Upper lobe of left lung (tissue), 6 donors: ENCODE measurements around the gene GPX5. TPM values are rescaled to one million over a fixed set of nuclear protein-coding genes. Genes with fewer than 3 reads are reported as not detected.
"Not testable (repeated sequence)": the region's sequence is repeated elsewhere in the genome, so short reads cannot be mapped to it uniquely, and the experiment has no call there.

ENCODE experiments used
- ATAC-seq, 2 donors: fragments of 200-7000 bp; cut with Tn5 transposase; one replicate each; pipeline ENCODE4 v1.9.1; 2022; ENCODE audit warnings: mild to moderate bottlenecking in 2 of 2, moderate library complexity in 2 of 2; ENCODE audit not compliant: low FRiP score in 2 of 2
- DNase-seq, 2 donors: peaks; one replicate each; pipeline ENCODE4 v3.0.0-alpha.2; 2019 to 2020
- H3K27ac ChIP-seq, 4 donors: fragments of 200-600 bp; sonication (generic); one replicate each; pipeline ENCODE4 v1.5.1; 2016 to 2019
- H3K27me3 ChIP-seq, 4 donors: fragments of 200-600 bp; sonication (generic); one replicate each; pipeline ENCODE4 v1.5.1; 2017 to 2019
- H3K36me3 ChIP-seq, 4 donors: fragments of 200-600 bp; sonication (generic); one replicate each; pipeline ENCODE4 v1.5.1; 2016 to 2019
- H3K4me1 ChIP-seq, 4 donors: fragments of 200-600 bp; sonication (generic); one replicate each; pipeline ENCODE4 v1.5.1; 2018 to 2019
- H3K4me3 ChIP-seq, 4 donors: fragments of 200-600 bp; sonication (generic); one replicate each; pipeline ENCODE4 v1.5.1; 2017 to 2019; ENCODE audit warnings: mild to moderate bottlenecking in 2 of 4, moderate library complexity in 1 of 4
- H3K9me3 ChIP-seq, 4 donors: fragments of 200-600 bp; sonication (generic); one replicate each; pipeline ENCODE4 v1.5.1; 2018 to 2019
- EP300 ChIP-seq, 4 donors: sonication (generic); formaldehyde crosslinking; IDR thresholded peaks; one replicate each; pipeline ENCODE4 v1.5.1; 2017; ENCODE audit warnings: antibody characterized with exemption in 4 of 4, control low read depth in 2 of 4
- POLR2A ChIP-seq, 4 donors: fragments of 450-650 bp; IDR thresholded peaks; one replicate each; pipeline ENCODE4 v1.5.1; 2016 to 2017; ENCODE audit warnings: antibody characterized with exemption in 4 of 4, mild to moderate bottlenecking in 2 of 4
- POLR2AphosphoS5 ChIP-seq, 2 donors: sonication (generic); formaldehyde crosslinking; IDR thresholded peaks; one replicate each; pipeline ENCODE4 v1.5.1; 2017; ENCODE audit warnings: antibody characterized with exemption in 2 of 2
- WGBS, 2 donors: methylation state at CpG; one replicate each; pipeline ENCODE4 v1.1.5; 2017 to 2018; 5-methylcytosine and 5-hydroxymethylcytosine counted together
- total RNA-seq, 6 donors: library from RNA; depleted of rRNA in 4 of 6; stranded (reverse); fragments of >200 nt in 4 of 6; gene quantifications; one replicate each; pipeline versions ENCODE4 v1.1.0 to v1.2.1, GENCODE V29; 2016 to 2021
- TF ChIP-seq, protein P1 (sequence below), 6 experiments: fragments of 450-650 bp in 4 of 6; fragments of 200-600 bp in 2 of 6; sonication (generic) in 2 of 6; IDR thresholded peaks; one replicate each; pipeline ENCODE4 v1.5.1; 2016 to 2019; ENCODE audit warnings: antibody characterized with exemption in 6 of 6
- donor health status: DM: no; HTN: no; CAD: no; lungs with moderate emphysema.
- donor health status: DM: no; HTN: yes; CAD: no; lungs with severe emphysema.

The GPX5 gene
- total RNA-seq, 6 donors from 2014 or later: not detected

DNA sequence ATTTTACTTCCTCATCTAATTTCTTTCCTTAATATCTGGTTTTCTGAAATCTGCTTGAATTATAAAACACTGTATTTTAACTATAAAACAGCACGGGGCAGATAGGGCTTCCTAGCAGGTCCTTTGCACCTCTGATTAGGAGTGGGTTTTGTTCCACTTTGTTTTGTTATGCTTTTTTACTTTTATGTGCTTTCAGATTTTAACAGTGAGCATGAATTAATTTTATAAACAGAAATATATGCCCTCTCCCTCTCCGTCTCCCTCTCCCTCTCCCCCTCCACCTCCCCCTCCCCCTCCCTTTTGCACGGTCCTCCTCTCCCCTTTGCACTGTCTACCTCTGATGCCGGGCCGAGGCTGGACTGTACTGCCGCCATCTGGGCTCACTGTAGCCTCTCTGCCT lies 24.4 kb upstream of the GPX5 start:
- 88 to 96% methylated on average over 6 of the region's 6 CpGs for WGBS, 2 donors
- H3K27me3 ChIP-seq: no peaks in the 10 kb centered on the region
- ATAC-seq: no peak
- no peak overlapping the region for H3K4me3 ChIP-seq
- no peaks in the 10 kb centered on the region for H3K9me3 ChIP-seq
- no peak overlapping the region for H3K27ac ChIP-seq
- no peaks in the 10 kb centered on the region for H3K4me1 ChIP-seq
- H3K36me3 ChIP-seq: no peaks in the 10 kb centered on the region
- TF ChIP-seq POLR2AphosphoS5 (IDR thresholded peaks at IDR 0.05): no peak
- TF ChIP-seq EP300 (IDR thresholded peaks at IDR 0.05): no peak
- TF ChIP-seq, protein P1, sequence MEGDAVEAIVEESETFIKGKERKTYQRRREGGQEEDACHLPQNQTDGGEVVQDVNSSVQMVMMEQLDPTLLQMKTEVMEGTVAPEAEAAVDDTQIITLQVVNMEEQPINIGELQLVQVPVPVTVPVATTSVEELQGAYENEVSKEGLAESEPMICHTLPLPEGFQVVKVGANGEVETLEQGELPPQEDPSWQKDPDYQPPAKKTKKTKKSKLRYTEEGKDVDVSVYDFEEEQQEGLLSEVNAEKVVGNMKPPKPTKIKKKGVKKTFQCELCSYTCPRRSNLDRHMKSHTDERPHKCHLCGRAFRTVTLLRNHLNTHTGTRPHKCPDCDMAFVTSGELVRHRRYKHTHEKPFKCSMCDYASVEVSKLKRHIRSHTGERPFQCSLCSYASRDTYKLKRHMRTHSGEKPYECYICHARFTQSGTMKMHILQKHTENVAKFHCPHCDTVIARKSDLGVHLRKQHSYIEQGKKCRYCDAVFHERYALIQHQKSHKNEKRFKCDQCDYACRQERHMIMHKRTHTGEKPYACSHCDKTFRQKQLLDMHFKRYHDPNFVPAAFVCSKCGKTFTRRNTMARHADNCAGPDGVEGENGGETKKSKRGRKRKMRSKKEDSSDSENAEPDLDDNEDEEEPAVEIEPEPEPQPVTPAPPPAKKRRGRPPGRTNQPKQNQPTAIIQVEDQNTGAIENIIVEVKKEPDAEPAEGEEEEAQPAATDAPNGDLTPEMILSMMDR (IDR thresholded peaks at IDR 0.05): no peak
- TF ChIP-seq POLR2A (IDR thresholded peaks at IDR 0.05): no peak
- DNase-seq: no peak

DNA sequence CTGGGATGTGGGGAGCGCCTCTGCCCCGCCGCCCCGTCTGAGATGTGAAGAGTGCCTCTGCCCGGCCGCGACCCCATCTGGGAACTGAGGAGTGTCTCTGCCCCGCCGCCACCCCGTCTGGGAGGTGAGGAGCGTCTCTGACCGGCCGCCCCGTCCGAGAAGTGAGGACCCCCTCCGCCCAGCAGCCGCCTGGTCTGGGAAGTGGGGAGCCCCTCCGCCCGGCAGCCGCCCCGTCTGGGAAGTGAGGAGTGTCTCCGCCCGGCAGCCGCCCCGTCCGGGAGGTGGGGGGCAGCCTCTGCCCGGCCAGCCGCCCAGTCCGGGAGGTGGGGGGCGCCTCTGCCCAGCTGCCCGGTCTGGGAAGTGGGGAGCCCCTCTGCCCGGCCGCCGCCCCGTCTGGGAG lies 23.5 kb upstream of the GPX5 start:
- H3K36me3 ChIP-seq, H3K27ac ChIP-seq, H3K27me3 ChIP-seq, H3K9me3 ChIP-seq, ATAC-seq, H3K4me1 ChIP-seq, H3K4me3 ChIP-seq: not testable (repeated sequence)
- DNase-seq: peak in 1 of 2 donors; percentile 72
- 96 to 100% methylated on average over 4 to 9 of the region's 35 CpGs for WGBS, 2 donors

DNA sequence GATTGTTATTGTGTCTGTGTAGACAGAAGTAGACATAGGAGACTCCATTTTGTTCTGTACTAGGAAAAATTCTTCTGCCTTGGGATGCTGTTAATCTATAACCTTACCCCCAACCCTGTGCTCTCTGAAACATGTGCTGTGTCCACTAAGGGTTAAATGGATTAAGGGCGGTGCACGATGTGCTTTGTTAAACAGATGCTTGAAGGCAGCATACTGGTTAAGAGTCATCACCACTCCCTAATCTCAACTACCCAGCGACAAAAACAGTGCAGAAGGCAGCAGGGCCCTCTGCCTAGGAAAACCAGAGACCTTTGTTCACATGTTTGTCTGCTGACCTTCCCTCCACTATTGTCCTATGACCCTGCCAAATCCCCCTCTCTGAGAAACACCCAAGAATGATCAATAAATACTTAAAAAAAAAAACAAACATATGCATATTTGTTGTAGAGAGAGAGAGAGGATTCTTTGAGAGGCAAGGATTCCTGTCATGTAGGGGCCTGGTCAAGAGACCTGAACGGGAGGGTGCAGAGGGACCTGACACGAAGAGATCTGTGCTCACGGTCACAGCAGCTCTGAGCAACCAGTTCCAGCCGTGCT lies 22.9 kb upstream of the GPX5 start:
- DNase-seq, H3K4me1 ChIP-seq: not testable (repeated sequence)
- 65 to 66% methylated on average over 7 of the region's 7 CpGs for WGBS, 2 donors

DNA sequence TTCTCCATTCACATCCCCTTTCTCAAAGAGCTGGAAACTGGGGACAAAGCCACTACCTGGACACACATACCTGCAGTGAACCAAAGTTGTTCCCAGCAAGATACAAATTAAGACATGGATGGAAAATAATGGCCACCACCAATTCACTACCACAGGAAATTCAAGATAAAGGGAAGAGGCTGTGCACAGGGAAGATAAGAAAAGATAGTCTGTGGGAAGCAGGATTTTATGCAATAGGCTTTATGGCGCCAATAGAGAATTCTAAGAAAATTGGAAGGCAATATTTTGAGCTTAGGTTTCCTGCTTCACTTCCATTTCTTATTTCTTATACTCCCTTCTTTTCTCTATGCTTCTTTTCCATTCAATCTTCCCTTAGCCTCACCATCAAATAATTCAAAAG lies 19.9 kb upstream of the GPX5 start:
- no peak for TF ChIP-seq POLR2A (IDR thresholded peaks at IDR 0.05)
- TF ChIP-seq POLR2AphosphoS5 (IDR thresholded peaks at IDR 0.05): no peak
- TF ChIP-seq, protein P1 (IDR thresholded peaks at IDR 0.05): no peak
- no peak for TF ChIP-seq EP300 (IDR thresholded peaks at IDR 0.05)
- Histone ChIP-seq H3K4me1 (no peaks in the 10 kb centered on the region), H3K27ac (no peak overlapping the region), H3K9me3 (no peaks in the 10 kb centered on the region), H3K4me3 (no peak overlapping the region), H3K27me3 (no peaks in the 10 kb centered on the region), H3K36me3 (no peaks in the 10 kb centered on the region)
- no peak for DNase-seq
- no peak for ATAC-seq
- WGBS, 2 donors: 76 to 86% methylated on average over 1 of the region's 1 CpG

More for the DNA sequence above, 22.9 kb upstream of the GPX5 start:
- not testable (repeated sequence) for H3K36me3 ChIP-seq, H3K27ac ChIP-seq, ATAC-seq, H3K27me3 ChIP-seq, H3K4me3 ChIP-seq, H3K9me3 ChIP-seq

DNA sequence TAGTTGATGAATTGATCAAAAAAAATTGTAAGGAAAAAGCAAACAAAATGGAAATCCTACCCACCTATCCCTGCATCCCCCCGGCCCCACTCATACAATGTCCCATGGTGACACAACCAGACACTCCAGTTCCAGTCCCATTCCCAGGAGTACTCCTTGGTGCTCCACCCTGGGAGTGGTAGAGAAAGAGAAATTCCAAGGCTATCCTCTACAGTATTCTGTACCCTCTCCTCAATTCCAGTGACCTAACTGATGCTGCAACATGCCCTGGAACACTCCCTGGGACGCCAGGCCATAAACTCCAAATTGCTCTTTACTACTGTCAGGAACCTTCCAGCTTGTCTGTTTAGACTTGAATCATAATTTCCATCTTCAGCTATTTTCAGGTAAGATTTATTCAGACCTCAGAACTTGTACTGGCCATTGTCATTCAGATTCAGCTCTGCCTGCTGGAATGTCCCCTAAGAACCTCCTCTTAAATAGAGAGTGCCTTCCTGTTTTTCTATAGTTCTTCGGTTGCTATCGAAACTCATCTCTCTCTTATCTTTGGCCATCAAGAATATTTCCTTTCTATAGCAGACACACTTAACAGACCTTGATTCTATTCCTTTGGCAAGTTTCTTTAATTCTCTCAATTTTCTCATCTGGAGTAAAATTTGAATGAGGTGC lies 18.7 kb upstream of the GPX5 start:
- no peaks in the 10 kb centered on the region for H3K9me3 ChIP-seq
- no peak overlapping the region for H3K27ac ChIP-seq
- no peak for ATAC-seq
- 42 to 48% methylated on average over 4 of the region's 4 CpGs for WGBS, 2 donors
- TF ChIP-seq POLR2AphosphoS5 (IDR thresholded peaks at IDR 0.05) (no peak), EP300 (IDR thresholded peaks at IDR 0.05) (no peak), POLR2A (IDR thresholded peaks at IDR 0.05) (no peak)
- TF ChIP-seq, protein P1 (IDR thresholded peaks at IDR 0.05): no peak
- H3K4me3 ChIP-seq: no peak overlapping the region
- no peaks in the 10 kb centered on the region for H3K4me1 ChIP-seq
- H3K27me3 ChIP-seq: no peaks in the 10 kb centered on the region
- DNase-seq: no peak
- no peaks in the 10 kb centered on the region for H3K36me3 ChIP-seq
